Glomerular visceral epithelial cell (primary cell): Measurements from ENCODE around the gene NAA16.
"Not testable (repeated sequence)": the region's sequence is repeated elsewhere in the genome, so short reads cannot be mapped to it uniquely, and the experiment has no call there.

Source experiments
- DNase-seq: peaks from one replicate; pipeline ENCODE4 v3.0.0-alpha.2; 2016; ENCODE audit errors: extremely low spot score

NAA16 gene

DNA sequence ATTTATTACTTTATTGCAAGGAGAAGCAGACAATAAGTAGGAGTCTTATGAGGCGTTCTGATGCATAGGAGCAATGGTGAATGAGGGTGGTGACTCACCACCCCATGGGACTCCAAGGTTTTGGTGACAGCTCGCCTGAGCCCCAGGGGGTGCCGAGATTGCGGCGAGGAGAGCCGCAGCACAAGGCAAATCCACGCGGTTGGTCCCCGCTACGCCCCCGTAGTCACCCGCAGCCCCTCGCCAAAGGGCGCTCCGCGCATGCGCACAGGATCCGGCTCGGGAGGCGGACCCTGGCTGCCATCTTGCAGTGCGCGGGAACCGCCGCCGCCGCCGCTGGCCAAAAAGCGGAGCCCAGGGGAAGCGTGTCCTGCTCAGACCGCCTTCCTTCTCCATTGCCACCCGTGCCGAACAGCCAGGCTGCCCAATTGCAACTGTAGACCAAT lies at the start of gene NAA16:
NAA16 (plus strand) TSS at position 305 of the 443 bp plus-strand sequence. CDS start 262 bp downstream, outside the sequence.
- DNase-seq, result peak; percentile 93

DNA sequence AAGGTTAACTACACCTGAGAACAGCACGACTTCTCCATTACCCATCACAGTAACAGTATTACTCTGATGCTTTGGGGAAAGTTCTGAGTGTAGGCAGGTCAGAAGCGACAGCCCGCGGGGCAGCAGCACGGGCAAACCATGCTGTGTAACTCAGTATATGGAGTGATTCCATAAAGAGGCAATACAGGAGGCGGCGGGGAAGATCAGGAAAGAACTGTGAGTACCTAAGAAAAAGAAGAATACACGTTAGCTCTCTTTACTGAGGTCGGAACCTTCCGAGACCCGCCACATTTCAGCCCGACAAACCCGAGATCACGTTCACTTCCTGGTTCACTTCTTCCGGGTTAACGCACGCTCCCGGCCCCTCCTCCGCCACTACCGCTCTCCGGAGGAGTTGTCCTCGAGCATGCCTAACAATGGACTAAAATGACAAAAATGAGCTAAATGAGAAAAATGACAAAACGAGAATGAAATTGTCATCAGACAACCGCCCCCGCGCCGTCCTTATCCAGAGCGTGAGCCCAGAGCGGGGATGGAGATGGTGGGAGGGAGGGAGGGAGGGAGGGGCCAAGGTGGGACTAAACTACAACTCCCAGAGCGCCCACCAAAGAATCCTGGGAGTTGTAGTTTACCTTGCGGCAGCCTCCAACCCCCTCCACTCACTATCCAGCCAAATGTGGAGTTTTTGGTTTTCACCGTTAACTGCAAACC lies 47.7 kb upstream of the NAA16 start, which contains the start of gene MTRF1:
MTRF1 (minus strand) TSS at position 316 of the 711 bp plus-strand sequence. CDS start 2,669 bp downstream, outside the sequence.
- peak; percentile 70 for DNase-seq

DNA sequence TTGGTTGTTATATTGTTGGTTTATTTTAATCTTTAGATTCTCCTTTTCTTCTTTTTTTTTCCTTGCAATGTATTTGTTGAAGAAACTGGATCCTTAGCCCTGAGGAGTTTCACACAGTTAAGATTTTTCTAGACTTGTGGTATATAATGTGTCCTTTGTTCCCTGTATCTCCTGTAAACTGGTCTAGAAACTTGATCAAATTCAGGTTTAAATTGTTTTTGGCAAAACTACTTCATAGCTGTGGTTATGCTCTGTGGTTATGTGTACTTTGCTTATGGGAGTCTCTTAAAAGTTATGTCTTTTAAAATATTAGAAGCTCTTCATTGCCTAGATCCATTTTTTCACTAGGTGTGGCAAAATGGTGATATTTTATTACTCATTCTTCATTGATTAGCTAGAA lies 44.0 kb upstream of the NAA16 start:
- DNase-seq, result no peak

DNA sequence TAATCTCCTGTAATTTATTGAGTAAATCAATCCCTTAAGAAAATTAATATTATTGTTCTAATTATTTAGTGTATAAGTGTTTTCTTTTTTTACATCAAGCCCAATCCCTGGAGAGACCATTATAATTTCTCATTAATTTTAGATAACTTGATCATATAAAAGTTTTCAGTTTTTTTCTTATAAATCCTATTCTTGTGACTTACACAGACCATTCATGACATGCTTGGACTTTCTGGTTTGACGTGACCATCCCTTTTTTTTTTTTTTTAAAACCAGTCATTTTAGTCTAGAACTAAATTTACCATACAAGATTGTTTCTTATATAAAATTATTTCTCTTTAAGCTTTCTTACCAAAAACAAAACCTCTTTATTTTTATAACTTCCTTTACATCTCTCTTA lies 42.3 kb upstream of the NAA16 start:
- DNase-seq, result peak; percentile 44

DNA sequence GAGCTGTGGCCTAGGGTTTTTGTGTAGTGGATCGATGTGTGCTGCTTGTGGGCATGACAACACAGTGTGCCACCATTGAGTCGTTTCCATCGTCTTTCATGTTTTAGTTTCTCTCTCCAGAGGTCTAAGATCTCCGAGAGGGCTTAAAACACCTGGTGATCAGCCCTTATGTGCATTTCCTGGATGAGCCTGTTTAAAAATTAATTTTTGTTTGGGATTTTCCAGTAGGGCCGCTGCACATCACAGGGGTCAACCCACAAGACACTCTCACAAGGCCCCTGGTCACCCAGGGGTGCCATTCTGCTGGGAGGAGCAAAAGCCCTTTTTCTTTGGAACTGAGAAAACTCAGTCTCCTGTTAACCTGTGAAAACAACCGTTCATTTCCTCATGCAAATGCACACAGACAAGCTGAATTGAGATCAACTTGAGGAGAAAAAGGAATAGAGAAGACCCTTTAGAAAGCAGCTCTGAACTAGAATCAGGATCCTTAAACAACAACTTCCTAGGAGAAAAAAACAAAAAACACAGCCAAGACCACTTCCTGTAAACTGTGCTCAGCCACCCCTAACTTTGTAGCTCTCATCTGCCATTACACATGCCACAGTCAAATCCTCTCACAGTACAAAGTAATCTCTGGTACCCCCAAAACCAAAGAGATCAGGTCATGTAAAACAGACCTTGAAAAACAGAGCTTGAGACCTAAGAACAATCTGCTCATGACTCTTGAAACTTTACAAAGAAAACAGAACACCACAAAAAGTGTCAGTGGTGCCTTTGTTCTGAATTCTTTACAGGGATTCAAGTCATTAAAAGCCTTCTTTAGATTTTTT lies 39.4 kb upstream of the NAA16 start:
- DNase-seq, result no peak

DNA sequence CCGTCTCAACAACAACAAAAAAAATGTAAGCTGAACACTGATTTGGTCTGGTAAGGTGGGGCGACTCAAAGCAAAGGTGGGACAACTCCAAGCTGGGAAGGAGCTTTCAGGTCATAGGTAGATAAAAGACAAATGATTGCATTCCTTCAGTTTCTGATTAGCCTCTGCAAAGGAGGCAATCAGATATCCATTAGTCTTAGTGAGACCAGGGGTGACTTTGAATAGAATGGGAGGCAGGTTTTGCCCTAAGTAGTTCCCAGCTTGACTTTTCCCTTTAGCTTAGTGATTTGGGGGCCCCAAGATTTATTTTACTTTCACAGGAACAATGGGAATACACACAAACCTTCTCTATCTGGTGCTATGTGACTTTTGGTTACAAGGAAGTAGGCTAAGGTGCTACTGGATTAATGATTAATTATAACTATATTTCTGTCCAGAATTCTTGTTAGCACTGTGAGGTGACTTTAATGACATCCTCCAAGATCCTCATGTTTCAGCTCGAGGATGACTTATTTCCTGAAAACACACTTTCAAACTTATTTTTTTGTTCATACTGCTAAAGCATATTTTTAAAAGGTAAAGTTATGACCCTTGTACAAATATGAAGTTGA lies 37.1 kb upstream of the NAA16 start:
- DNase-seq, result no peak

DNA sequence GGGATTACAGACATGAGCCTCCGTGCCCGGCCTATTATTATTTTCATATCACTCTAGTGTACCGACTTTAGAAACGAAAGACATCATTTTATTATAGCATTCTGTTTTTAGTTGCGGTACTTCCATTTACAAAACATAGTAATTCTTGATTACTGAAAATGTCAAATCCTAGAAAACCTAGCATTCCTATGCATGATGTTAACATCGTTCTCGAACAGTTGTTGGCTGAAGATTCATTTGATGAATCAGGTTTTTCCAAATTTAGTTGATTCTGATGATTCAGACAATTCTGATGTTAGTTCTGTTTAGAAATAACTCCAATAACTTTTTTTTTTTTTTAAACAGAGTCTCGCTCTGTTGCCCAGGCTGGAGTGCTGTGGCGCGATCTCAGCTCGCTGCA lies 36.2 kb upstream of the NAA16 start:
- DNase-seq, result no peak

DNA sequence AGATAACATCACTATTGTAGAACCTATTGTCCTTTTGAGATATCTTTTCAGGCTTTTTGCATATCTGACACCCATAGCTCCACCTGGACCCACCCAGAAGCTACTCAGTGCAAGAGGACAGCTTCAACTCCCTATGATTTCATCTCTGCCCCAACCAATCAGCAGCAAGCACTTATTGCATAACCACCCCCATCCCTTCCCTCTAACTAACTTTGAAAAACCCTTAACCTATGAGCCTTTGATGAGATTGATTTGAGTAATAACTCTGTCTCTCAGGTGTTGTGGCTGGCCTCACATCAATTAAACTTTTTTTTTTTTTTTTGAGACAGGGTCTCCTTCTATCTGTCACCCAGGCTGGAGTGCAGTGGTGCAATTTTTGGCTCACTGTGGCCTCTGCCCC lies 34.2 kb upstream of the NAA16 start:
- no peak for DNase-seq

DNA sequence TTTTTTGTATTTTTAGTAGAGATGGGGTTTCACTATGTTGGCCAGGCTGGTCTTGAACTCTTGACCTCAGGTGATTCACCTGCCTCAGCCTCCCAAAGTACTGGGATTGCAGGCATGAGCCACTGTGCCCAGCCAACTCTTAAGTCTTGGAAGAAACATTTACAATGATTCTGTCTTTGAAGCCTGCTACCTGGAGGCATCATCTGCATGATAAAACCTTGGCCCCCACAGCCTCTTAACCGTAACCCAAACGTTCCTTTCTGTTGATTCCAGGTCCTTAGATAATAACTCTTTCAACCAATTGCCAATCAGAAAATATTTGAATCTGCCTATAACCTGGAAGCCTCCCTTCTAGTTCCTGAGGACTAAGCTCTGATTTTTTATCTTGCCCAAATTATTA lies 31.9 kb upstream of the NAA16 start:
- DNase-seq, result not testable (repeated sequence)

DNA sequence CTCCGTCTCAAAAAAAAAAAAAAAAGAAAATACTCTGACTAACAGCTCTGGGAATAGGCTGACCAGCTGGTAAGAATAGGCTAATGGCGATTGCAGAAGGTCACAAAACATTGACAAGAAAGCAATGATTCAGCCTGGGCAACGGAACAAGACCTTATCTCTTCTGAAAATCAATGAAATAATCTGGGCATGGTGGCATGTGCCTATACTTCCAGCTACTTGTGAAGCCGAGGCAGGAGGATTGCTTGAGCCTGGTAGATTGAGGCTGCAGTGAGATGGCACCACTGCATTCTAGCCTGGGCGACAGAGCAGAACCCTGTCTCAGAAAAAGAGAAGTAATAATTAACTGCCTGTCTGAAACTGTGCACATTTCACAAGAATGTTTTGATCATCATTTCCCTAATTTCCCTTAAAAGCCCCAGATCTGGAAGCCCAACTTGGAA lies 28.9 kb upstream of the NAA16 start:
- peak; percentile 20 for DNase-seq

DNA sequence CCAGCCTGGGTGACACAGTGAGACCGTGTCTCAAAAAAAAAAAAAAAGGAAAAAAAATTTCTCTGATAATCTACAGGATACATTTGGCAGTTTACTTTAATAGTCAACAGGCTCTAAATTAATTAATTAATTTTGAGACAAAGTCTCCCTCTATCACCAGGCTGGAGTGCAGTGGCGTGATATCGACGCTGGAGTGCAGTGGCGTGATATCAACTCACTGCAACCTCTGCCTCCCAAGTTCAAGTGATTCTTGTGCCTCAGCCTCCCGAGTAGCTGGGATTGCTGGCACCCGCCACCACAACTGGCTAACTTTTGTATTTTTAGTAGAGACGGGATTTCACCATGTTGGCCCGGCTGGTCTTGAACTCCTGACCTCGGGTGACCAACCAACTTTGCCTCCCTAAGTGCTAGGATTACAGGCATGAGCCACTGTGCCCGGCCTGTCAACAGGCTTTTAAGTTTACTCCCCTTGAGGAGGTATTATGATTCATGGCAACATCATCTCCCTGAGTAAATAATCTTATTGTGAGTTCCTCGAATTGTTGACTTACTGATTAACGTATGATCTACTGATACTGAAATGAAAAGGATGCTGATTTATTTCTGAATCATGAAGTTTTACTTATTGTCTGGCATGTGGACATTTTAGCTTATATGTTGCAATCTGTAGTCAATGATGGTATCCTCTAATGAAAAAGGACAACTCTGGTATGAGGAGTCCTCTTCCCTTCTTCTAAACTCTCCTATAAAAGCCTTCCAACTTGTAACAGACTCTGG lies 26.4 kb upstream of the NAA16 start:
- peak; percentile 8 for DNase-seq

DNA sequence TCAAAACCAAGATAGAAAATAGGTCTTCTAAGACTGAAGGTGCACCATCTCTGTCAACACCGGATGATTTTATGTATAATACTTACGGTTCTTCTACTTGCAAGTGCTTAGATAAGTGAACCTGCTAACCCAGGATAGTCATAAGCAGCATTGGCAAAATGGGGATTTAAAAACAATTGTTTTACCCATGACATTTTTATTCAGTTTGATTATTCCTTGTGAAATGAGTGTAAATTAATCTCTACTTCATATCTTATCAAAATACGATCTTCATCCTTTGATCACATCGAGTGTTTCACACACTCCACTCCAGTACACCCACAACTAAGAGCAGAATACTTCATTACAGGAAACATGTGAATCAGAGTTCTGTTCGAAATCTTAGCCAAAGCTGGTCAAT lies 24.7 kb upstream of the NAA16 start:
- DNase-seq, result no peak

DNA sequence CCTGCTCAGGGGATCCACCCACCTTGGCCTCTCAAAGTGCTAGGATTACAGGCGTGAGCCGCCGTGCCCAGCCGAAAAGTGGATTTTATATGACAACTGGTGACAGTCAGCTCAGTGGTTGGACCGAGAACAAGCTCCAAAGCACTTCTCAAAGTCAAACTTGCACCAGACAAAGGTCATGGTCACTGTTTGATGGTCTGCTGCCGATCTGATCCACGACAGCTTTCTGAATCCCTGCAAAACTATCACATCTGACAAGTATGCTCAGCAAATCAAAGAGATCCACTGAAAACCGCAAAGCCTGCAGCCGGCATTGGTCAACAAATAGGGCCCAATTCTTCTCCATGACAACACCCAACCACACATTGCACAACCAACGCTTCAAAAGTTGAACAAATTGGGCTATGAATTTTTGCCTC lies 21.6 kb upstream of the NAA16 start:
- no peak for DNase-seq

DNA sequence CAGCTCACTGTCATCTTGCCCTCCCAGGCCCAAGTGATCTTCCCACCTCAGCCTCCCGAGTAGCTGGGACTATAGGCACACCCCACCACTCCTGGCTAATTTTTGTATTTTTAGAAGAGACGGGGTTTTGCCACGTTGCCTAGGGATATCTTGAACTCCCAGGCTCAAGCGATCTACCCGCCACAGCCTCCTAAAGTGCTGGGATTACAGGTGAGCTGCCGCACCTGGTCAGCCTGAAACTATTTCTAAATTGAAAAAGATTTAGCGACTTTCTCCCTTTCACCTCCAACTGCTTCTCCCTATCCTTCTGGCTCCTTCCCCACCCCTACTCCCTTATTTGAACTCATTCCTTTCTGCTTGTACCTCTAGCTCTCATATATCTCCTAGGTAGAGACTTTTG lies 19.8 kb upstream of the NAA16 start:
- no peak for DNase-seq

DNA sequence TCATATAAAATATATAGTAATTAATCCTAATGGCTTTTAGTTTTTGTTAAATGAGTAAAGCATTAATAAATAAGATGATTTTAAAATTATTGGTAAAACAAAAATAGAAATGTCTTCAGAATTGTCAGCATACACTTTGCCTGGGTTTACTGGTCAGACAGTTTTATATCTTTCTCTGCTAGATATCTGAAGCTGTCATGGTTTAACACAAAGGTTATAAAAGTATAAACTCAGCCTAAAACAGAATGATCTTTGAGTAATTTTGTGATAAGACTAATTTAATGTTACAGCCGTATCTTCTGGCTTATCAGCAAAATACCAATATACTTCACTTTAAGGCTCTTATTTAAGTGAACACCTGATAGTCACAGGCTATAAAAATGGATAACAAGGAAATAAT lies 17.8 kb upstream of the NAA16 start:
- DNase-seq, result no peak

DNA sequence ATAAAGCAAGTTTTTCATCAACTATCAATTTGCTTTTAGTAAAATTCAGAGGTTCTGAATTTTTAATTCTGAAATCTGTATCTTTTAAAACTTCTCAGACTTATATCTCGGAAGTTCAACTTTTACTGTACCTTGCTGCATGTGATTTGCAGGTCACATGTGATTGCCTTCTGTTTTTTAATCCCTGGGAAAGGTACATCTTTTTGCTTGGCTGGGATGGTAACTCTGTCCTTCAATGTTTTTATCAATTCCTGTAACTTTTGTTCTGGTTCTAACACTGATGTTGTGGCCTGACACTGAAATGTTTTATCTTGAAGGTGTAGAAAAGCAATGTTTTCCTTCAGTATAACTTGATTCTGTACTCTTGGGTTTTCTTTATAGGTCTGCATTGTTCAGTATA lies 16.2 kb upstream of the NAA16 start:
- DNase-seq, result no peak

DNA sequence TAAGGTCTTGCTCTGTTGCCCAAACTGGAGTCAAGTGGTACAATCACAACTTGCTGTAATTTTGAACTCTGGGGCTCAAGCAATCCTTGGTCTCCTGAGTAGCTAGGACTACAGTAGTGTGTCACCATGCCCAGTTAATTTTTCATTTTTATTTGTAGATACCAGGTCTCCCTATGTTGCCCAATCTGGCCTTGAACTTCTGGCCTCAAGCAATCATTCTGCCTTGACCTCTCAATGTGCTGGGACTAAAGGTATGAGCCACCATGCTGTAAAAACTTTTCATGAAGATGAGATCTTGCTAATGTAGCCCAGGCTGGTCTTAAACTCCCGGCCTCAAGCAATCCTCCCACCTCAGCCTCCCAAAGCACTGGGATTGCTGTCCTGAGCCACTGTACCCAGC lies 15.1 kb upstream of the NAA16 start:
- no peak for DNase-seq

DNA sequence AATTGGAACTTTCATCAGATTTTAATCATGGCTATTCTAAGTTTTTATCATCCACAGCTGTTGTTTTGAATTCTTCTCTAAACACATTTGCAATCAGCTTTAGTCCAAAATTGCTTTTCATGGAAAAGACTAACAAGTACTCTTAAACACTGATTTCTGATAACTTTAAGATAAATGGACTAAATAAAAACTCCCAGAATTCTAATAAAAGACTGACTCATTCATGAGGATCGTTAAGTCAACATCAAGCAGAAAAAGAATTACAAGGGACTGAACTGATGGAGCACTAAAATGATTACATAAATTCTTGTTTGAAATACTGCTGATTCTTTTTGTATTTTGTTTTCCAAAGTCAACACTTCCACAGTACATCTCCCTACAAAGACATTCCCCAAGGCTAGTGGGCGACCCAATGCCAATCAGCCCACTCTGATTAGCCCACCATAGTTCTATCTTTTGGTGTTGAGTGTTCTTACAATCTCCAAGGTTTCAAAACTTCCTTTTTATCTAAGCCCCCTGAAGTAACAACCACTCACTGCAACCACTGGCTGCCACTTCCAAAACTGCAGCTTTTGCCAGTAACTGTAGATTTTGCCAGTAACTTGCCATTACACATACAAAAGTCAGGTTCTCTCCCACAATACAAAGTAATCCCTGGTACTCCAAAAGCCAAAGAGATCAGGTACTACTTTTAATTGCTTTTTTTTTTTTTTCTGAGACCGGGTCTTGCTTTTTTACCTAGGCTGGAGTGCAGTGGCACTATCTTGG lies 14.0 kb upstream of the NAA16 start:
- no peak for DNase-seq

DNA sequence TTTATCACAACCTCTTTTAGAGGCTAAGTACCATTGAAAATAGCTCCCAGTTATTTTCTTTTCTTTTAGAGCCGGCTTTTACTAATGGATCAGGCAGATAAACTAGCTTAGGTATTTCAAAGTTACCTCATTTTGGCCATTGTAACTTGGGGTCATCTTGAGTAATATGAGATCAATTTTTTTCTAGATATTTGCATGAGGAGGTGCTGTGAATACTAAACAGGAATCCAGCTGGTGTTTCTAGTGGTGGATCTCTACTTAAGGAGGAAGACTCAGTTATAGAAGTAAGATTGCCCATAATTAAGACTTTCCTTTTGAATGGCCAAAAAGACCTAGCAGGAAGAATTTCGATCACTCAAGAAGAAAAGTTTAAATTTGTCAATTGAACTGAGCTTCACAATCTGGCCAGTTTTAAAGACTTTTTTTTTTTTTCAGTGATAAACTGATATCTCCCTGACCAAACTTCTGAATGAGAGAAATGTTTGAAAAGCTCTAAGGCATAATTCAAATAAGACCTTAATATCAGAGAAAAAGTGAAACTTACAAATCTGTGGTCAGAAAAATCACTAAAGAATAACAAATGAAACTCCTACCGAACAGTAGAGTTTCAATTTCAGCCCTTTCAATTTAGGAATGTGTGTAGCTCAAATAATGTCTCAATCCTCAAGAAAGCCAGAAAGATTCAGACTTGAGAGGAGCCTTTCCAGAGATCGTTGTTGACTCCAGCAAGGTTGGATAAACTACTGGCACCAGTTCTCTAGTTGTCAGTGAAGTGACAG lies 11.6 kb upstream of the NAA16 start:
- no peak for DNase-seq

DNA sequence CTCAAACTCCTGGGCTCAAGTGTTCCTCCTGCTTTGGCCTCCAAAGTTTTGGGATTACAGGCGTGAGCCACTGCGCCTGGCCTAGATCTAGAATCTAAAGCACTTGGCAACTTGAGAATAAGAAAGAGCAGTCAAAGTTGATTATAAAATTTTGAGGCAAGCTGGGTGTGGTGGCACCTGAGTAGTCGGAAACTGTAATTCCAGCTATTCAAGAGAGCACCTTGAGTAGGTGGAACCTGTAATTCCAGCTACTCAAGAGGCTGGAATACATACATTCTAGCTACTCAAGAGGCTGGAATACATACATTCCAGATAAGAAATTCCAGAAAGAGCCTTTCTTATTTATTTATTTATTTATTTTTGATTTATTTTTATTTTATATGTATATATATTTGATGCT lies 8.3 kb upstream of the NAA16 start:
- no peak for DNase-seq
